ENCODE data around the gene NLN.

Gene NLN

GRCh38 chr5:65818592-65818991, 96.6 kb downstream of the NLN start:
- TF ChIP-seq CTCF (IDR thresholded peaks at IDR 0.05; ENCODE audit: extremely low read depth, missing control alignments): no peak
- DNase-seq (ENCODE audit: low spot score): no peak

GRCh38 chr5:65819215-65819904, 97.4 kb downstream of the NLN start:
- DNase-seq (ENCODE audit: low spot score): no peak
- TF ChIP-seq CTCF (IDR thresholded peaks at IDR 0.05; ENCODE audit: extremely low read depth, missing control alignments): no peak

GRCh38 chr5:65819905-65820240, 97.9 kb downstream of the NLN start:
- no peak for DNase-seq (ENCODE audit: low spot score)
- no peak for TF ChIP-seq CTCF (IDR thresholded peaks at IDR 0.05; ENCODE audit: extremely low read depth, missing control alignments)

GRCh38 chr5:65820373-65820772, 98.4 kb downstream of the NLN start:
- TF ChIP-seq CTCF (IDR thresholded peaks at IDR 0.05; ENCODE audit: extremely low read depth, missing control alignments): no peak
- DNase-seq (ENCODE audit: low spot score): no peak

- no peak for DNase-seq (ENCODE audit: low spot score)
Observed at GRCh38 chr5:65821966-65822365, 100.0 kb downstream of the NLN start.

GRCh38 chr5:65822710-65823109, 100.7 kb downstream of the NLN start:
- TF ChIP-seq CTCF (IDR thresholded peaks at IDR 0.05; ENCODE audit: extremely low read depth, missing control alignments): no peak
- no peak for DNase-seq (ENCODE audit: low spot score)

More at GRCh38 chr5:65821966-65822365, 100.0 kb downstream of the NLN start:
- TF ChIP-seq CTCF (IDR thresholded peaks at IDR 0.05; ENCODE audit: extremely low read depth, missing control alignments): no peak

- TF ChIP-seq CTCF (IDR thresholded peaks at IDR 0.05; ENCODE audit: extremely low read depth, missing control alignments): no peak
- no peak for DNase-seq (ENCODE audit: low spot score)
Observed at GRCh38 chr5:65823204-65823603, 101.2 kb downstream of the NLN start.

All from GM20000 (cell line).